ENCODE measurements around the gene PTPRO. TPM values are rescaled to one million over a fixed set of nuclear protein-coding genes. Genes with fewer than 3 reads are reported as not detected.

PTPRO gene
- total RNA-seq, 1 donor from 2014 or later, result 0.26 TPM

DNA sequence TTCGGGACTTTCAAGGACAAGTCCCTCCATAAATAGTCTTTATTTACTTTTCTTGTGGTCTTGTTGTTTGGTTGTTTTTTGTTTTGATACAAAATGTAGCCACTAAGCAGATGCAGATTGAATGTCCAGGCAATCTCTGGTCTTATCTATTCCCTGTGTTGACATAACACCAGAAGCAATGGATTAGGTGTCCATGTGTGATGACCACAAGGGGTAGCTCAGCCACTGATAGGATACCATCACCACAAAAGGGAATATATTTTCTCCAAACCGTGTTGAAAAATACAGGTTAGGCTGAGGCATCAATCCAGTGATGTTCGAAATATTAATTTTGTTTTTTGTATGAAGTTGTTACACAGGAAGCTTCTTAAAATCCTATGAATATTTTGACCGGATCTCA is 270.6 kb downstream of the PTPRO start:
- Mint-ChIP-seq H3K4me3 (no peak overlapping the region), H3K27ac (no peak overlapping the region), H3K27me3 (ENCODE audit: insufficient read depth) (peaks cover 2% of the 10 kb centered on the region)

DNA sequence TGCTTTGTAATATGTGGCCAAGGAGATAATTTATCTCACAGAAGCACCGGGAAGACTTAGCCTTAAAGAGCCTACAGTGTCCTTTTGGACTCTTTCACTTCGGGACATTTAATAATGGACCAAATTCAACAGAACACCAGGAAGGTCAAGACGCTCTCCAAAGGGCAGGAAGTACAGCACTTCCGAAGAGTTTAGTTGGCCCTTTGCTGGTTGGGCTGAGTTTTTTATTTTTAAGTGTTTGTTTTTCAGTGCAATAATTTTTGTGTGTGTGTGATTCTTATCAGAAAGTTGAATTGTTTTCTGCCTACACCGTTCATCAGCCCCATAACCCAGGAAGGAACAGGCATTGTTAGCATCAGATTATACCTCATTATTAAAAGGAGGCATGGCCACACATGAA is 273.9 kb downstream of the PTPRO start:
- Mint-ChIP-seq H3K36me3 (ENCODE audit: low read depth) (peaks cover 2% of the 10 kb centered on the region), H3K9me3 (no peaks in the 10 kb centered on the region)

More for the DNA sequence above, 270.6 kb downstream of the PTPRO start:
- Mint-ChIP-seq H3K36me3 (ENCODE audit: low read depth) (peaks cover 5% of the 10 kb centered on the region), H3K4me1 (ENCODE audit: low read depth) (peaks cover 9% of the 10 kb centered on the region), H3K9me3 (no peaks in the 10 kb centered on the region)
- intact Hi-C loops (cut with micrococcal nuclease), result no loop called here
- no peak for DNase-seq (ENCODE audit: low spot score)

DNA sequence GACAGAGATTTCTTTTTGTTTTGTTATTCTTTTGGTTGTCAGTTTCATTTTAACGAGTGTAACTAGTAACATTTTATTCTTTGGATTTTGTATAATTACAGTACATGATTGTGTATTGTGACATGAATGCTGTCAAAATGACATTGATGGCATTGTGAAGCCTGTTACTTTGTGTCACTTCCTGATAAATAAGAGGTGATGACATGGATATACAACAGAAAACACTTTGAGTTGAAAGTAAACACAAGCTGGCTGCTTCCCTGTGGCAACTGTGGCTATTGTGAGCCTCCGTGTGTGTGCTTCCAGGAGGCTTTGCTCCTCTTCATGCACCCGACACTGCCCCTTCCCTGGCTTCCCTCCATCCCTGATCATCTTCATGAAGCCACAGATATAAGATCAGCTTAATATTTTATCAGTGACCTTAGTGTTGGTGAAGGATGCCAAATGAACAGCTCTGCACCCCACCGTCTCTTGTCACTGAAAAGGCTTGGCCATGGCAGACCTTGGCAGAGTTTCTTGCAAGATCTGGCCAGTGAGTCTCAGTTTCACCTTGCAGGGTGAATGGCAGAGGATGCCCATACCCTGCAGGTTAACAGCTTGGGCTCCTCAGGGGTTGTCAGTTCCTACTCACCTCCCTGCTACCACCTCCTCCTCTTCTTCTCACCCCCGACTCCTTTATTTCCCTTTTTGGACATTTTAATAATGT is 275.0 kb downstream of the PTPRO start:
- Mint-ChIP-seq H3K36me3 (ENCODE audit: low read depth) (peaks cover 2% of the 10 kb centered on the region), H3K9me3 (no peaks in the 10 kb centered on the region), H3K27me3 (ENCODE audit: insufficient read depth) (peaks cover 2% of the 10 kb centered on the region), H3K4me3 (no peak overlapping the region), H3K27ac (no peak overlapping the region), H3K4me1 (ENCODE audit: low read depth) (no peaks in the 10 kb centered on the region)
- DNase-seq (ENCODE audit: low spot score), result no peak
- intact Hi-C loops (cut with micrococcal nuclease), result no loop called here

More for the DNA sequence above, 273.9 kb downstream of the PTPRO start:
- Mint-ChIP-seq H3K27me3 (ENCODE audit: insufficient read depth) (peaks cover 2% of the 10 kb centered on the region), H3K4me3 (no peak overlapping the region), H3K27ac (no peak overlapping the region), H3K4me1 (ENCODE audit: low read depth) (no peaks in the 10 kb centered on the region)
- DNase-seq (ENCODE audit: low spot score), result no peak
- intact Hi-C loops (cut with micrococcal nuclease), result no loop called here

DNA sequence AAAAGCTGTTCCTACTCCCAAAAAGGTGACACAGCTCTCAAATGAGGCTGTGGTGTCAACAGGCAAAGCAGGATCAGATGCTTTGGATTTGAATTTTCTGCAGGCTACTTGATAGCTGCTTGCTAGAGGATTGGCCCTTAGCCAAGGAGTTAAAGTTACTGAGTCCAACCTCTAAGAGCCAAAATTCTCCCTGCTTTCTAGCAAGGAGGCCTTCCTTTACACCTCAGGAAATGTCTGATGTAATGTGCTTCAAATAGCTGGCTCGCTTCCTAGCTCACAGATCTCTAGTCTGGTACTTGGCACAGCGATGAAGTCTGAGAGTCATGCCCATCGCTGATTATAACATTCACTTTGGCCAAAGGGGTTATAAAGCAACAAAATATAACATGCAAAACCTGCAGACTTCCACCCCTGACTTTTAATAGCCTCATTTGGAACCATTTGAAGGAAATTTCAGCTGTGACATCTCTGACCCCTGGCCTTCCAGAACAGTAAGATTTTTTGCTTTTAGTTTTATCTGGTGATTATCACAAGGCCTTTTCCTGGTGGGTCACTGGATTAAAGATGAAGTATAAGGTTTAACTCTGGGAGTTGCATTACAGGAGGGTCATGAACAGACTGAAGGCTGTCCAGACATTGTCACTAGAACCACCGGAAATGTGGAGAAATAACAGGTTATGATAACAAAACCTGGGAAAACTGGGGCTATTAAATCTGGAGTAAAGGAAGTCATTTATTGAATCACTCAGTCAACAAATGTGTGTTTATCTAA is 277.1 kb downstream of the PTPRO start:
- intact Hi-C loops (cut with micrococcal nuclease), result no loop called here
- no peaks in the 10 kb centered on the region for H3K4me1 Mint-ChIP-seq (ENCODE audit: low read depth)
- H3K27me3 Mint-ChIP-seq (ENCODE audit: insufficient read depth), result peaks cover 2% of the 10 kb centered on the region
- DNase-seq (ENCODE audit: low spot score), result no peak
- no peak overlapping the region for H3K27ac Mint-ChIP-seq
- H3K4me3 Mint-ChIP-seq, result no peak overlapping the region
- no peaks in the 10 kb centered on the region for H3K9me3 Mint-ChIP-seq
- H3K36me3 Mint-ChIP-seq (ENCODE audit: low read depth), result peaks cover 2% of the 10 kb centered on the region

DNA sequence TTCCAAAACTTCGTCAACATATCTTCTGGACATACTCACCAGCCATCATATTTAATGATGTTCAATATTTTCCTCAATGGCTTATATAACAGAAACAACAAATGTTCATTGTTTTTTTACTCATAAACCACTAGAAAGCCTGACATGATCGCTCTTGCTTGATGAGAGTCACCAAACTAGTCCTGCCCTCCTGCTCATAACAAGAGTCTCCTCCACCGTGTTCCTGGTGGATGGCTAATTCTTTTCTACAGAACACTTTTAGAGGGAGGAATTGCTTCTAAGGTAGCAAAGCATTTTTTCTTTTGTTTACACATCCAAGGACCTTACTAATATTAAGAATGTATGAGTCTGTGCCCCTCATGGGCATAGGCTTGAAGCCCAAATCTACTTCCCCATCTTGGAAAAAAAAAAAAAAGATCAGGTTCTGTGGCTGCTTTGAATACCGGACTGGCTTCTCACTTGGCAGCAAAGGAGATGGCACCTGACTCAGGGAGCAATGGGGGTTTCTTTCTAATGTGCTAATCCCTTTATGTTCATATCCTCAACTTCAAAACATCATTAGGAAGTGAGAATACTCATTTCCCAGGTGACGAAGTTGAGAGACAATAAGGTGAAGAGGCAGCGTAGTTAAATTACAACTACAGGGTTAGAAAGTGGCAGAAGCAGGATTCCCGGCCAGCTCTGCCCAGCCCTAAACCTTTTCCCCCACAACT is 278.1 kb downstream of the PTPRO start:
- H3K27ac Mint-ChIP-seq, result no peak overlapping the region
- no peaks in the 10 kb centered on the region for H3K4me1 Mint-ChIP-seq (ENCODE audit: low read depth)
- intact Hi-C loops (cut with micrococcal nuclease), result no loop called here
- H3K27me3 Mint-ChIP-seq (ENCODE audit: insufficient read depth), result peaks cover 2% of the 10 kb centered on the region
- peaks cover 2% of the 10 kb centered on the region for H3K36me3 Mint-ChIP-seq (ENCODE audit: low read depth)
- no peak for DNase-seq (ENCODE audit: low spot score)
- no peak overlapping the region for H3K4me3 Mint-ChIP-seq
- no peaks in the 10 kb centered on the region for H3K9me3 Mint-ChIP-seq

DNA sequence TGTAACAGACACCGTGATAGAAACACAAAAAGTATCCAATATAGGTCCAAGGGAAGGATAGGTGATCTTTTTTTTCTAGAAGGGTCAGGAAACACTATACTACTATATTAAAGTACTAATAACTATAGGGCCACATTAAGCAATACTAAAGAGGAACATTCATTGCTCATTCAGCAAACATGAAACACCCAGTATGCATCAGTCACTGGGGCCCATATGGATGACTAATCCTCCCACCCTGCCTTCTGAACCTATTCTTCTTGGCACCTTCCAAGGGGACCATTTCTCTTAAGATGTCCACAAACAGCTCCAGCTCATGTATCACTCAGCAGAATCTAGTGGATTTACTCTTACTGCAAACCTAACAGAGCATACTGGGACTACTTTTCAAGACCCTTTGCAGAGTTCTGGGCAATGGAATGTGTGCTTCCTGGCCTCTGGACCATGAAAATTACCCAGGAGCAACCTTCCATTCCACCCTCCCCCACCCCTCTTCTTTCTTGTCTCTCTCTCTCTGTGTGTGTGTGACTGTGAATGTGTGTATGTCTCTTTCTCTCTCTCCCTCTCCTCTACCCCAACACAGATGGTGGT is 279.0 kb downstream of the PTPRO start:
- H3K27ac Mint-ChIP-seq, result no peak overlapping the region
- no peaks in the 10 kb centered on the region for H3K36me3 Mint-ChIP-seq (ENCODE audit: low read depth)
- intact Hi-C loops (cut with micrococcal nuclease), result no loop called here
- H3K4me1 Mint-ChIP-seq (ENCODE audit: low read depth), result no peaks in the 10 kb centered on the region
- H3K27me3 Mint-ChIP-seq (ENCODE audit: insufficient read depth), result peaks cover 2% of the 10 kb centered on the region
- H3K9me3 Mint-ChIP-seq, result no peaks in the 10 kb centered on the region
- no peak overlapping the region for H3K4me3 Mint-ChIP-seq
- no peak for DNase-seq (ENCODE audit: low spot score)

DNA sequence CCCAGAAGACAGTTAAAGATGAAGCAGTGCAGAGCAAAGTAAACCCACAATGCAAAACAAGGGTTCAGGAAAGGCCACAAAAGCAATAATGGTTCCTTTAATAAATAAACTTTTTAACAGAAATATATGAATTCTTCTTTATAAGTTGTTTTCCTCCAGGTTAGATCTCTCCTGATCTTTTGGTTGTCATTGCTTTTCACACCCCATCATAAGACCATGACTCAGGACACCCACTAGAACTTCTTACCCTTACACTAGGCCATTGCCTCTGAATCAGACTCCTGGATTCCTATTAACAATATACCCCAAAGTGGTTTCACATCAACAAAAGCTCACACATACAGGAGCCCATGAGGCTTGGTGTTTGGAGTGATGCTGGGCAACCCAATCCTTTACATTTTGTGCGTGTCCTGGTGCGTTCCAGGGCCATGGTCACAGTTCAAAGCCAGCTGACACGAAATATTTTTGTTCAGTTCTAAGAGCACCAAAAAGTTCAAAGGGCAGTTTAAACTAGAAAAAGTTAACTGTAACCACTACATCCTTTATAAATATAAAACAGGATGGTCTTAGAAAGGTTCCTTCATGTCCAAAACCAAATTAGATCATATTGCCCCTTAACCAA is 279.9 kb downstream of the PTPRO start:
- no peaks in the 10 kb centered on the region for H3K36me3 Mint-ChIP-seq (ENCODE audit: low read depth)
- H3K9me3 Mint-ChIP-seq, result no peaks in the 10 kb centered on the region
- peaks cover 2% of the 10 kb centered on the region for H3K27me3 Mint-ChIP-seq (ENCODE audit: insufficient read depth)
- H3K4me3 Mint-ChIP-seq, result no peak overlapping the region
- intact Hi-C loops (cut with micrococcal nuclease), result no loop called here
- DNase-seq (ENCODE audit: low spot score), result no peak
- H3K4me1 Mint-ChIP-seq (ENCODE audit: low read depth), result no peaks in the 10 kb centered on the region
- H3K27ac Mint-ChIP-seq, result no peak overlapping the region

DNA sequence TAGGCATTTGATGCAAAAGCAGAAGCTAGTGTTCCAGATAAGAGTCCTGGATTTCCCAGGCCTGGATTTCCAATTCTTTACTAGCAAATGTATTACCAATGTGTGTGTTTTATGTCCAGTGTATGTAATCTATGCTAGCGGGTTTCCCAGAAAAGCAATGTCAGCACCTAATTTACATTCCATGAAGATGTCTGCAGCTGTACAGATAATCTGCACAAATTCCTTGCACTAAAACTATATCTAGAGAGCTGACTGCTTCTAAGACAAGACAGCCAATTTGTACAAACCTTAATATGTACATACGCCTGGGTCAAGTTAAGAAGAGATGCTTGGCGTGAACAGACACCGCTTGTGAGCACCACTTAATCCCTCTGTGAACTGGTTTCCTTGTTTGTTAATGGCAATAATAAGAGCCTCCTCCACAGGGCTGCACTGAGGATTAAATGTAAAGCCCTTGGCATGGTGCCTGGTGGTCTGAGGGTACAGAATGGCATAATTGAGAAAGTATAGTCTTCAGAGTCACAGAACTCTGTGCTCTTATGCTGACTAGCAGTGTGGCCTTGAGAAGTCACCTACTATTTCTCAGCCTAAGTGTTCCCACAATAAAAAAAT is 281.3 kb downstream of the PTPRO start:
- Mint-ChIP-seq H3K27me3 (ENCODE audit: insufficient read depth) (no peaks in the 10 kb centered on the region), H3K36me3 (ENCODE audit: low read depth) (no peaks in the 10 kb centered on the region), H3K4me1 (ENCODE audit: low read depth) (no peaks in the 10 kb centered on the region), H3K27ac (no peak overlapping the region), H3K4me3 (no peak overlapping the region), H3K9me3 (no peaks in the 10 kb centered on the region)
- DNase-seq (ENCODE audit: low spot score), result no peak
- intact Hi-C loops (cut with micrococcal nuclease), result no loop called here

DNA sequence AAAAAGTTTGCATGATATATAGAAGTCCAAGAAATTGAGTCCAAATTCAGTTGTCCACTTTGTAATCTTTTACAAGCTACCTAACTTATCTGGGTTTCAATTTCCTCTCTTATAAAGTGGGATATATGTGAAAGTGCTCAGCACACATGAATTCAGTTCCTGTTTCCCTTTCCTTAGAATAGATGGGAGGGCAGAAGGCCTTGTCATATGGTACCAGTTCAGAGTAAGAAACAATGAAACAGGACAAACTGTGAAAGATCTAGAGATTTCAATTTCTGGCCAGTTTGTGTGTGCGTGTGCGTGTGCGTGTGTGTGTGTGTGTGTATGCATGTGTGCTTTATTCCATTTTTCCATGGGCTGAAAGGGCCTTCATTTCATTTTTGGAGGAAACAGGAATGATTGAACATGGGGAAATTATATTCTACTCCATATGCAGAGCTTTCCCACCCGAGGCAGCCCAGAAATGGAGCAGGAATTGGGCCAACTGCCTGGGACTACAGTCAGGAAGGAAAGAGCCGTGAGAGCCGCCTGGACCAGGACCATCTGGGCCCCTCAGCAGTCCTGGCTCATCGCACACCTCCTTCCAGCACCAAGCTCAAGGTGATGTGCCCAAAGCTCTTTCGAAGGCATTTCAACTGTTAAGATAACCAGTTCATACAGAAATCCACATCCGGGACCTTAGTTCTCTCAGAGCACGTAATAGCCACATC is 283.7 kb downstream of the PTPRO start:
- Mint-ChIP-seq H3K4me3 (no peak overlapping the region), H3K27me3 (ENCODE audit: insufficient read depth) (no peaks in the 10 kb centered on the region), H3K36me3 (ENCODE audit: low read depth) (no peaks in the 10 kb centered on the region), H3K9me3 (no peaks in the 10 kb centered on the region), H3K27ac (no peak overlapping the region), H3K4me1 (ENCODE audit: low read depth) (no peaks in the 10 kb centered on the region)
- intact Hi-C loops (cut with micrococcal nuclease), result no loop called here
- DNase-seq (ENCODE audit: low spot score), result no peak

DNA sequence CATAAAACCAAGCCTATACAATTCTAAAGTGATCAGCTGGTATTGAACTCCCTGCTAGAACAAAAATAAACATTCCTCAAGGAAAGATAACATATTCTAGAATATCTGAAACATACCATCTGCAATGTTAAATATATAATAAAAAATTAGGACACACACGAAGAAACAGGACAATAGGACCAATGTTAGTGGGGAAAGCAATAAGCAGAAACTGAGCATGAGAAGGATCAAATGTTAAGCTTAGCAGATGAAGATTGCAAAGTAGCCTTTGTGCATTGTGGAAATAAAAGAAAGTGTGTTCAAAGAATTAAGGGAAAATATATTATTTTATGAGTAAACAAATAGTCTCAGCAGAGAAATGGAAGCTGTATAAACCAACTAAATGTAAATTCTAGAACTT is 286.1 kb downstream of the PTPRO start:
- no peaks in the 10 kb centered on the region for H3K4me1 Mint-ChIP-seq (ENCODE audit: low read depth)
- no peak for DNase-seq (ENCODE audit: low spot score)
- intact Hi-C loops (cut with micrococcal nuclease), result no loop called here
- peaks cover 4% of the 10 kb centered on the region for H3K9me3 Mint-ChIP-seq
- H3K36me3 Mint-ChIP-seq (ENCODE audit: low read depth), result no peaks in the 10 kb centered on the region
- no peaks in the 10 kb centered on the region for H3K27me3 Mint-ChIP-seq (ENCODE audit: insufficient read depth)
- H3K27ac Mint-ChIP-seq, result no peak overlapping the region
- H3K4me3 Mint-ChIP-seq, result no peak overlapping the region

DNA sequence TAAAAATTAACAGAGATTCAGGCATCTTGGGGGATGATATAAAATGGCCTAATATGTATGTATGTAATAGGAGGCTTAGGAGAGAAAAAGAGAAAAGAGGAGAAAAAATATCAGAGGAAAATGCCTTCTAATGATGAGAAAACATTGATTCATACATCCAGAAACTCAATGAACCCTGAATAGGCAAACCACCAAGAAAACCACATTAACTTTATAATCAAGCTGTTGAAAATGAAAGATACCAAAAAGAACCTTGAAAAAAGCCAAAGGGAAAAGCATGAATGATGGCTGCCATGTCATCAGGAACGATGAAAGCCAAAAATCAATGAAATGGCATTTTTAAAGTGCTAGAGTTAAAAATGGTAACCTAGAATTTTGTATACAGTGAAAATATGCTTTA is 286.6 kb downstream of the PTPRO start:
- no peak overlapping the region for H3K27ac Mint-ChIP-seq
- H3K36me3 Mint-ChIP-seq (ENCODE audit: low read depth), result no peaks in the 10 kb centered on the region
- peaks cover 4% of the 10 kb centered on the region for H3K9me3 Mint-ChIP-seq
- no peak for DNase-seq (ENCODE audit: low spot score)
- no peaks in the 10 kb centered on the region for H3K4me1 Mint-ChIP-seq (ENCODE audit: low read depth)
- peaks cover 2% of the 10 kb centered on the region for H3K27me3 Mint-ChIP-seq (ENCODE audit: insufficient read depth)
- no peak overlapping the region for H3K4me3 Mint-ChIP-seq
- intact Hi-C loops (cut with micrococcal nuclease), result no loop called here

DNA sequence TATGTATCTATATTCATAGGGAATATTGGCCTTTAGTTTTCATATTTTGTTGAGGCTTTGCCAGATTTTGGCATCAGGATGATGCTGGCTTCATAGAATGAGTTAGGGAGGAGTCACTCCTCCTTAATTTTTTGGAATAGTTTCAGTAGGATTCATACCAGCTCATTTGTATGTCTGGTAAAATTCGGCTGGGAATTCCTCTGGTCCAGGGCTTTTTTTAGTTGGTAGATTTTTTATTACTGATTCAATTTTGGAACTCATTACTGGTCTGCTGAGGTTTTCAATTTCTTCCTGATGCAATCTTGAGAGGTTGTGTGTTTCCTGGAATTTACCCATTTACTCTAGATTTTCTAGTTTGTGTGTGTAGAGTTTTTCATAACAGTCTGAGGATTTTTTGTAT is 291.7 kb downstream of the PTPRO start:
- H3K36me3 Mint-ChIP-seq (ENCODE audit: low read depth), result no peaks in the 10 kb centered on the region
- H3K27me3 Mint-ChIP-seq (ENCODE audit: insufficient read depth), result peaks cover 2% of the 10 kb centered on the region
- intact Hi-C loops (cut with micrococcal nuclease), result no loop called here
- DNase-seq (ENCODE audit: low spot score), result no peak
- no peak overlapping the region for H3K27ac Mint-ChIP-seq
- no peaks in the 10 kb centered on the region for H3K4me1 Mint-ChIP-seq (ENCODE audit: low read depth)
- H3K4me3 Mint-ChIP-seq, result no peak overlapping the region
- H3K9me3 Mint-ChIP-seq, result peaks cover 11% of the 10 kb centered on the region
